ENCODE results near the gene NUP93. TPM values are rescaled to one million over a fixed set of nuclear protein-coding genes. Genes with fewer than 3 reads are reported as not detected.

Gene NUP93
- total and polyA plus RNA-seq, 5 experiments from 2014 or later: 66.6 to 104 (median 82.5) TPM

GRCh38 chr16:56885446-56886162 is 155.7 kb downstream of the NUP93 start:
- Mint-ChIP-seq H3K4me1 (peaks cover 0 to 9% (median 0%) of the 10 kb centered on the region in 4 donors), H3K27me3 (no peaks in the 10 kb centered on the region), H3K4me3 (no peak overlapping the region), H3K36me3 (no peaks in the 10 kb centered on the region), H3K27ac (peak overlapping the region in 2 of 10 donors; percentile 7 to 51), H3K9me3 (no peaks in the 10 kb centered on the region)
- ATAC-seq (no peak), DNase-seq (no peak)
- POLR2A ChIA-PET: no interaction called here

- DNase-seq: no peak
- Mint-ChIP-seq H3K4me3 (no peak overlapping the region), H3K27ac (no peak overlapping the region), H3K27me3 (no peaks in the 10 kb centered on the region), H3K9me3 (no peaks in the 10 kb centered on the region), H3K4me1 (peaks cover 0 to 9% (median 0%) of the 10 kb centered on the region in 4 donors), H3K36me3 (no peaks in the 10 kb centered on the region)
- ATAC-seq: no peak
- POLR2A ChIA-PET: no interaction called here
These were observed 156.4 kb downstream of the NUP93 start for GRCh38 chr16:56886296-56886695.

- H3K4me3 Mint-ChIP-seq: no peak overlapping the region
- DNase-seq (no peak), ATAC-seq (no peak)
- H3K27me3 Mint-ChIP-seq: no peaks in the 10 kb centered on the region
- H3K9me3 Mint-ChIP-seq: no peaks in the 10 kb centered on the region
- peaks cover 0 to 9% (median 0%) of the 10 kb centered on the region in 4 donors for H3K4me1 Mint-ChIP-seq
- POLR2A ChIA-PET: no interaction called here
- no peaks in the 10 kb centered on the region for H3K36me3 Mint-ChIP-seq
- no peak overlapping the region for H3K27ac Mint-ChIP-seq
These were observed 156.9 kb downstream of the NUP93 start for GRCh38 chr16:56886826-56887225.

GRCh38 chr16:56888806-56889205 is 158.9 kb downstream of the NUP93 start:
- peaks cover 0 to 9% (median 0%) of the 10 kb centered on the region in 4 donors for H3K4me1 Mint-ChIP-seq
- H3K4me3 Mint-ChIP-seq: no peak overlapping the region
- POLR2A ChIA-PET: interaction anchor here (0.7 kb wide), 1 partner anchor 49 kb away, joined by 3 read pairs; no protein-coding TSS in a partner anchor
- peak overlapping the region in 1 of 10 donors; percentile 29 for H3K27ac Mint-ChIP-seq
- ATAC-seq (no peak), DNase-seq (peak in 1 of 10 donors; percentile 14)
- H3K27me3 Mint-ChIP-seq: no peaks in the 10 kb centered on the region
- H3K36me3 Mint-ChIP-seq: no peaks in the 10 kb centered on the region
- no peaks in the 10 kb centered on the region for H3K9me3 Mint-ChIP-seq

GRCh38 chr16:56889206-56889605 is 159.3 kb downstream of the NUP93 start:
- Mint-ChIP-seq H3K4me1 (peaks cover 0 to 9% (median 0%) of the 10 kb centered on the region in 4 donors), H3K27me3 (no peaks in the 10 kb centered on the region), H3K4me3 (no peak overlapping the region), H3K9me3 (no peaks in the 10 kb centered on the region), H3K36me3 (no peaks in the 10 kb centered on the region), H3K27ac (peak overlapping the region in 1 of 10 donors; percentile 29)
- DNase-seq: no peak
- POLR2A ChIA-PET: no interaction called here
- no peak for ATAC-seq

GRCh38 chr16:56891685-56892084 is 161.8 kb downstream of the NUP93 start:
- no peak overlapping the region for H3K27ac Mint-ChIP-seq
- no peak for ATAC-seq
- no peaks in the 10 kb centered on the region for H3K36me3 Mint-ChIP-seq

GRCh38 chr16:56892705-56893104 is 162.8 kb downstream of the NUP93 start:
- POLR2A ChIA-PET: no interaction called here
- no peaks in the 10 kb centered on the region for H3K27me3 Mint-ChIP-seq
- H3K9me3 Mint-ChIP-seq: no peaks in the 10 kb centered on the region
- DNase-seq: no peak
- H3K36me3 Mint-ChIP-seq: no peaks in the 10 kb centered on the region
- no peak for ATAC-seq
- H3K27ac Mint-ChIP-seq: no peak overlapping the region
- no peak overlapping the region for H3K4me3 Mint-ChIP-seq
- H3K4me1 Mint-ChIP-seq: peaks cover 0 to 11% (median 2%) of the 10 kb centered on the region in 4 donors

More at GRCh38 chr16:56891685-56892084, 161.8 kb downstream of the NUP93 start:
- POLR2A ChIA-PET: no interaction called here
- H3K4me3 Mint-ChIP-seq: no peak overlapping the region
- no peaks in the 10 kb centered on the region for H3K27me3 Mint-ChIP-seq
- no peak for DNase-seq
- peaks cover 0 to 9% (median 0%) of the 10 kb centered on the region in 4 donors for H3K4me1 Mint-ChIP-seq
- H3K9me3 Mint-ChIP-seq: no peaks in the 10 kb centered on the region

GRCh38 chr16:56894331-56894917 is 164.5 kb downstream of the NUP93 start:
- no peaks in the 10 kb centered on the region for H3K9me3 Mint-ChIP-seq
- no peak for DNase-seq
- peak overlapping the region in 1 of 10 donors; percentile 13 for H3K27ac Mint-ChIP-seq
- H3K36me3 Mint-ChIP-seq: no peaks in the 10 kb centered on the region
- H3K4me3 Mint-ChIP-seq: no peak overlapping the region
- H3K4me1 Mint-ChIP-seq: peaks cover 12 to 17% (median 15%) of the 10 kb centered on the region in 4 donors
- POLR2A ChIA-PET: interaction anchor here (0.6 kb wide), 4 partner anchors 21 to 497 kb away, joined by 3 to 4 read pairs (median 4); no protein-coding TSS in a partner anchor
- no peaks in the 10 kb centered on the region for H3K27me3 Mint-ChIP-seq
- ATAC-seq: no peak

GRCh38 chr16:56895813-56896212 is 165.9 kb downstream of the NUP93 start:
- DNase-seq (no peak), ATAC-seq (no peak)
- no peak overlapping the region for H3K27ac Mint-ChIP-seq
- H3K9me3 Mint-ChIP-seq: no peaks in the 10 kb centered on the region
- peaks cover 22 to 26% (median 25%) of the 10 kb centered on the region in 4 donors for H3K4me1 Mint-ChIP-seq
- peaks cover 0 to 2% (median 0%) of the 10 kb centered on the region in 5 donors for H3K27me3 Mint-ChIP-seq
- no peaks in the 10 kb centered on the region for H3K36me3 Mint-ChIP-seq
- no peak overlapping the region for H3K4me3 Mint-ChIP-seq
- POLR2A ChIA-PET: interaction anchor here (0.6 kb wide), 2 partner anchors 65 to 491 kb away, joined by 3 read pairs; no protein-coding TSS in a partner anchor

GRCh38 chr16:56896244-56896643 is 166.3 kb downstream of the NUP93 start:
- peaks cover 26 to 29% (median 29%) of the 10 kb centered on the region in 4 donors for H3K4me1 Mint-ChIP-seq
- no peak overlapping the region for H3K4me3 Mint-ChIP-seq
- no peaks in the 10 kb centered on the region for H3K9me3 Mint-ChIP-seq

GRCh38 chr16:56897026-56897799 is 167.3 kb downstream of the NUP93 start:
- Mint-ChIP-seq H3K4me1 (peaks cover 27 to 29% (median 29%) of the 10 kb centered on the region in 4 donors), H3K36me3 (no peaks in the 10 kb centered on the region), H3K27ac (peak overlapping the region in 2 of 10 donors; percentile 22 to 55), H3K4me3 (no peak overlapping the region), H3K27me3 (peaks cover 0 to 6% (median 0%) of the 10 kb centered on the region in 5 donors), H3K9me3 (no peaks in the 10 kb centered on the region)
- ATAC-seq (no peak), DNase-seq (no peak)
- POLR2A ChIA-PET: interaction anchor here (1.0 kb wide), 1 partner anchor 290 kb away, joined by 3 read pairs; no protein-coding TSS in a partner anchor

More at GRCh38 chr16:56896244-56896643, 166.3 kb downstream of the NUP93 start:
- ATAC-seq (no peak), DNase-seq (no peak)
- POLR2A ChIA-PET: interaction anchor here (0.6 kb wide), 2 partner anchors 26 to 64 kb away, joined by 3 to 4 read pairs; no protein-coding TSS in a partner anchor
- Mint-ChIP-seq H3K27ac (no peak overlapping the region), H3K36me3 (no peaks in the 10 kb centered on the region), H3K27me3 (peaks cover 0 to 6% (median 0%) of the 10 kb centered on the region in 5 donors)

- no peaks in the 10 kb centered on the region for H3K36me3 Mint-ChIP-seq
- H3K4me3 Mint-ChIP-seq: peak overlapping the region in 7 of 10 donors; percentile 4 to 59 (median 46)
- POLR2A ChIA-PET: no interaction called here
- H3K4me1 Mint-ChIP-seq: peaks cover 27 to 29% (median 29%) of the 10 kb centered on the region in 4 donors
- no peaks in the 10 kb centered on the region for H3K9me3 Mint-ChIP-seq
- ATAC-seq: peak; percentile 80 to 82
- peak in 2 of 10 donors; percentile 41 for DNase-seq
- peak overlapping the region in 4 of 10 donors; percentile 22 to 82 (median 76) for H3K27ac Mint-ChIP-seq
- H3K27me3 Mint-ChIP-seq: peaks cover 0 to 6% (median 0%) of the 10 kb centered on the region in 5 donors
These were observed 168.9 kb downstream of the NUP93 start for GRCh38 chr16:56898847-56899246.

Measured in naive thymus-derived CD8-positive, alpha-beta T cell (primary cell).